DND-41 (cell line): ENCODE data around the gene CHRNE.

Experiments used
- EZH2 ChIP-seq: IDR thresholded peaks from 3 replicates; pipeline ENCODE4 v1.6.1; 2012; ENCODE audit warnings: borderline replicate concordance, low read depth, mild to moderate bottlenecking, moderate library complexity, low read length, inconsistent platforms; ENCODE audit not compliant: severe bottlenecking
- TF ChIP-seq, protein P1 (sequence below): IDR thresholded peaks from 2 replicates; pipeline ENCODE4 v1.5.1; 2012; ENCODE audit warnings: borderline replicate concordance, low read length, moderate library complexity, mild to moderate bottlenecking; ENCODE audit not compliant: poor library complexity, severe bottlenecking; ENCODE audit errors: extremely low read depth

DNA sequence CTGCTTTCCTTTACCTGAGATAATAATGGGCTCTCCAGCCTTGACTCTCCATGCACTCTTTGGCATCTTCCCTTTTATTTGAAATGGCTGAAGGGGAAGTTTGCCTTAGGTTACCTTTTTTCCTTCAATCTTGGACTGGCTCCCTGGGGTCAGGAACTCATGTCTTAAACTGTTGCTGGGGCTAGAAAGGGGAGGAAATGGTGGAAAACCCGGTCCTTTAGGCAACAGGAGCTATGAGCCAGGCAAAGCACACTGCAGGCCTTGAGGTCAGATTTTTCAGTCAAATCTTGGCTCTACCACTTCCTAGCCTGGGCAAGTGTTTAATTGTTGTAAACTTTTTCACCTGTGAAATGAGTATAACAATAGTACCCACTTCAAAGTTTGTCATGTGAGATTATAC, 39.6 kb downstream of the CHRNE start:
- no peak for TF ChIP-seq EZH2
- TF ChIP-seq, protein P1, sequence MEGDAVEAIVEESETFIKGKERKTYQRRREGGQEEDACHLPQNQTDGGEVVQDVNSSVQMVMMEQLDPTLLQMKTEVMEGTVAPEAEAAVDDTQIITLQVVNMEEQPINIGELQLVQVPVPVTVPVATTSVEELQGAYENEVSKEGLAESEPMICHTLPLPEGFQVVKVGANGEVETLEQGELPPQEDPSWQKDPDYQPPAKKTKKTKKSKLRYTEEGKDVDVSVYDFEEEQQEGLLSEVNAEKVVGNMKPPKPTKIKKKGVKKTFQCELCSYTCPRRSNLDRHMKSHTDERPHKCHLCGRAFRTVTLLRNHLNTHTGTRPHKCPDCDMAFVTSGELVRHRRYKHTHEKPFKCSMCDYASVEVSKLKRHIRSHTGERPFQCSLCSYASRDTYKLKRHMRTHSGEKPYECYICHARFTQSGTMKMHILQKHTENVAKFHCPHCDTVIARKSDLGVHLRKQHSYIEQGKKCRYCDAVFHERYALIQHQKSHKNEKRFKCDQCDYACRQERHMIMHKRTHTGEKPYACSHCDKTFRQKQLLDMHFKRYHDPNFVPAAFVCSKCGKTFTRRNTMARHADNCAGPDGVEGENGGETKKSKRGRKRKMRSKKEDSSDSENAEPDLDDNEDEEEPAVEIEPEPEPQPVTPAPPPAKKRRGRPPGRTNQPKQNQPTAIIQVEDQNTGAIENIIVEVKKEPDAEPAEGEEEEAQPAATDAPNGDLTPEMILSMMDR = no peak
